NCI-H128 (cell line): ENCODE results near the gene PPP2R2C.

Source experiments
- DNase-seq: peaks from one replicate; lab custom pipeline; 2025; ENCODE audit not compliant: unreplicated experiment; lab: John Stamatoyannopoulos, UW

The PPP2R2C gene

GRCh38 chr4:6272863-6273660 lies 199.4 kb downstream of the PPP2R2C start:
- DNase-seq, result no peak

GRCh38 chr4:6271701-6272465 lies 200.5 kb downstream of the PPP2R2C start:
- no peak for DNase-seq

GRCh38 chr4:6271206-6271605 lies 201.2 kb downstream of the PPP2R2C start:
- no peak for DNase-seq

- DNase-seq, result no peak
Observed at GRCh38 chr4:6270636-6271121, 201.7 kb downstream of the PPP2R2C start.
